ENCODE data around the gene KRT23. TPM values are rescaled to one million over a fixed set of nuclear protein-coding genes. Genes with fewer than 3 reads are reported as not detected.

KRT23 gene, protein sequence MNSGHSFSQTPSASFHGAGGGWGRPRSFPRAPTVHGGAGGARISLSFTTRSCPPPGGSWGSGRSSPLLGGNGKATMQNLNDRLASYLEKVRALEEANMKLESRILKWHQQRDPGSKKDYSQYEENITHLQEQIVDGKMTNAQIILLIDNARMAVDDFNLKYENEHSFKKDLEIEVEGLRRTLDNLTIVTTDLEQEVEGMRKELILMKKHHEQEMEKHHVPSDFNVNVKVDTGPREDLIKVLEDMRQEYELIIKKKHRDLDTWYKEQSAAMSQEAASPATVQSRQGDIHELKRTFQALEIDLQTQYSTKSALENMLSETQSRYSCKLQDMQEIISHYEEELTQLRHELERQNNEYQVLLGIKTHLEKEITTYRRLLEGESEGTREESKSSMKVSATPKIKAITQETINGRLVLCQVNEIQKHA
- total RNA-seq (2022; extraction: Qiagen RNA extraction): 0.08 to 0.14 TPM (median 0.10 TPM) in 3 of 5 replicates, not detected in the others

DNA sequence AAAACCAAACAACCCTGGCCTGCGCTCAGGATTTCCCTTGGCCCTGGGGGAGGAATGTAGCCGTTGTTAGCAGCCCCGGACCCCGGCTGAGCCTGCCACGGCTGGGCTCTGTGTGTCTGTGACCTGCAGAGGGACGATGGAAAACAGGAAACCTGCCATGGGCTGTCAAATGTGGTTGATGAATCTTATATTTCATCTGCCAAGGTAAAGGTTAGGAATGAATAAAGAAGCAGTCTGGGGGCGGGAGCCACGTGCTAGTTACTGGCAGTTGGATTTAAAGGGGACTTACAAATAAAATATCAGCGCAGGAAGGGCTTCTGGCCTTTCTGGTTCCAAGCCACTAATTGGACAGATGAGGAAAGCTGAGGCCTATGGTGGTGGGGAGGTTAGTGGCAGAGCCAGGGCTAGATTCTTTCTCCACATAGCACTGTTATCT is at the start of gene KRT23:
KRT23 (minus strand) TSS at position 263 of the 436 bp plus-strand sequence. CDS start 1,043 bp downstream, outside the sequence.

DNA sequence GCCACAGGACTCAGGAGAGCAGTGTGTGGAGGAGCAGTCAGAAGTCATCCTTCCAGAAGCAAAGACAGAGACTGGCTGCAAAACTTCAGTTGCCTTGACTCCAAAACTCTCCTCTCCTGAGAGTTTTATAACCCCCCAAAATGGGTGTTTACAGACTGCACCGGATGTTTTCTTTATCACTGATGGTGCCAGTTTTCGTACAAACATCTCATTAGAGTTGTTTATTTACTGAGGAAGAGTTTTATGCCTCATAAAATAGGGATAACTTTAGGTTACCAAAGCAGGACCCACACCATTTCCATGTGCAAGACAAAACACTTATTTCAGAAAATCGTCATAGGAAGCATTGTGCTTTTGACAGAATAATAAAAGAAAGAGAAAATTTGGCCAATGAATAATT is 46.8 kb upstream of the KRT23 start, which contains the start of gene KRT40:
KRT40 (minus strand) TSS at position 101 of the 400 bp plus-strand sequence; CDS start at position 48, 53 bp downstream.

DNA sequence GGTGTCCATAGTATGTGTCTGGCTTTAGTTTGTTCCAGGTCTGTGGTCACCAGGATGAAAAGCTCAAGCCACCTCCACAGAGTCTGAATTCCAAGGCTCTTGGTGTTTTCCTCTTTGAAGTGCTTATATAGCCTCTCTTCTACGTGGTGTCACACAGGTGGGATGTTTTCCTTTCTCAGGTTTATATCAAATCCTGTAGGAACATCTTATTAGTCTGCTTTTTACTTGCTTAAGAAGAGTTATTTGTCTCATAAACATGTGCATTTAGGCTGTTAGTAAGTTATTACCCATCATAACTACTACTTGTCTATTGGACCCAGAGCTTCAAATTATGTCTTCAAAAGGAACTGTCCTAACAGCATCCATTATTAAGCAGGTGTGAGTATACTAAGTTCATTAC is 29.4 kb upstream of the KRT23 start, which contains the start of gene KRT39:
KRT39 (minus strand) TSS at position 101 of the 400 bp plus-strand sequence; CDS start at position 9, 92 bp downstream.

DNA sequence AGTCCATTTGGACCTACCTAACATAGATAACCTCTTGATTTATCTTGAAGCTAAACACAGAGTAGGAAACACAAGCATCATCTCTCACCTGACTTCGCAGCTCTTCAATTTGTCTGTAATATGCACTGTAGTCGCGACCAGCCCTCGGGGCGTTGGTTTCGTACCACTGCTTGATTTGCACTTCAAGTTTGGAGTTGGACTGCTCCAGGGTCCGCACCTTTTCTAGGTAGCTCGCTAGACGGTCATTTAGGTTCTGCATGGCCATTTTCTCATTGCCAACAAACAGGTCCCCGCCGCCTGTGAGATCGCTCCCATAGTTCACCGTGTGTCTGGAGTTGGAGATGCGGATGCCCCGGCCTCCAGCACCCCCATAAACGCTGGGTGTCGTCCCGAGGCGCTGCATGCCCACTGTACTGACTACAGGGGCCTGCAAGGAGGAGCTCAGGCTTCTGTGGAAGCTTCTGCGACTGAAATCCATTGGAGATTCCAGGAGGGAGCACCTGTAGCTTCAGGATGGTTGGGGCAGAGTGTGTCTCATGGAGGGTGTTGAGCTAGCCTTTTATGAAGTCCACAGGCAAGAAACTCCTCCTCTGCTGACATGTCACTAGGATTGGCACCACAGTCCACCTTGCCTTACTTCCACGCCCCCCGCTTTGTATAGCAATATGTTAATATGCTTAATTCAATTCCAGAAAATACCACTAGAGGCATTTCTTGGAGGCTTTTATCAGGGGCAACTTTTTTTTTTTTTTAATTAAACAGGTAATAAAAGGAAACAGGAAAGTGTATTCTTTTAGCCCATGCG is 52.5 kb downstream of the KRT23 start, which contains the start of gene KRT20:
KRT20 (minus strand) TSS at position 535 of the 805 bp plus-strand sequence; CDS start at position 478, 57 bp downstream.

Other genes with a start within 250 kb of the KRT23 start
- not detected in 5 replicates for gene KRT24, start 233.9 kb downstream of the KRT23 start, total RNA-seq (2022; extraction: Qiagen RNA extraction)
- gene KRT25, start 182.3 kb downstream of the KRT23 start, total RNA-seq (2022; extraction: Qiagen RNA extraction): not detected in 5 replicates
- gene KRT26, start 165.4 kb downstream of the KRT23 start, total RNA-seq (2022; extraction: Qiagen RNA extraction): not detected in 5 replicates
- gene KRT27, start 155.1 kb downstream of the KRT23 start, total RNA-seq (2022; extraction: Qiagen RNA extraction): not detected in 5 replicates
- gene KRT28, start 137.7 kb downstream of the KRT23 start, total RNA-seq (2022; extraction: Qiagen RNA extraction): not detected in 5 replicates
- gene KRT10, start 115.0 kb downstream of the KRT23 start, total RNA-seq (2022; extraction: Qiagen RNA extraction): 79.3 to 132 TPM (median 110 TPM) in 5 replicates
- gene KRT12, start 70.4 kb downstream of the KRT23 start, total RNA-seq (2022; extraction: Qiagen RNA extraction): not detected in 5 replicates
- gene KRT20, start 52.4 kb downstream of the KRT23 start, total RNA-seq (2022; extraction: Qiagen RNA extraction): 0.18 to 0.28 TPM (median 0.26 TPM) in 5 replicates
- not detected in 5 replicates for gene KRT39, start 29.3 kb upstream of the KRT23 start, total RNA-seq (2022; extraction: Qiagen RNA extraction)
- gene KRT40, start 46.7 kb upstream of the KRT23 start, total RNA-seq (2022; extraction: Qiagen RNA extraction): not detected in 5 replicates
- not detected in 5 replicates for gene KRTAP3-3, start 56.5 kb upstream of the KRT23 start, total RNA-seq (2022; extraction: Qiagen RNA extraction)
- gene KRTAP3-2, start 62.3 kb upstream of the KRT23 start, total RNA-seq (2022; extraction: Qiagen RNA extraction): 0.20 to 0.42 TPM (median 0.34 TPM) in 5 replicates
- 0.18 TPM in 1 of 5 replicates, not detected in the others for gene KRTAP3-1, start 71.5 kb upstream of the KRT23 start, total RNA-seq (2022; extraction: Qiagen RNA extraction)
- not detected in 5 replicates for gene KRTAP1-5, start 89.6 kb upstream of the KRT23 start, total RNA-seq (2022; extraction: Qiagen RNA extraction)
- not detected in 5 replicates for gene KRTAP1-4, start 92.5 kb upstream of the KRT23 start, total RNA-seq (2022; extraction: Qiagen RNA extraction)
- not detected in 5 replicates for gene KRTAP1-3, start 97.2 kb upstream of the KRT23 start, total RNA-seq (2022; extraction: Qiagen RNA extraction)
- gene KRTAP1-1, start 103.8 kb upstream of the KRT23 start, total RNA-seq (2022; extraction: Qiagen RNA extraction): not detected in 5 replicates
- gene KRTAP2-1, start 109.7 kb upstream of the KRT23 start, total RNA-seq (2022; extraction: Qiagen RNA extraction): not detected in 5 replicates
- not detected in 5 replicates for gene KRTAP2-2, start 117.6 kb upstream of the KRT23 start, total RNA-seq (2022; extraction: Qiagen RNA extraction)
- gene KRTAP2-3, start 122.5 kb upstream of the KRT23 start, total RNA-seq (2022; extraction: Qiagen RNA extraction): 0.11 to 0.18 TPM (median 0.17 TPM) in 3 of 5 replicates, not detected in the others
- gene KRTAP2-4, start 128.2 kb upstream of the KRT23 start, total RNA-seq (2022; extraction: Qiagen RNA extraction): not detected in 5 replicates
- not detected in 5 replicates for gene KRTAP4-7, start 146.5 kb upstream of the KRT23 start, total RNA-seq (2022; extraction: Qiagen RNA extraction)
- 0.10 TPM in 1 of 5 replicates, not detected in the others for gene KRTAP4-8, start 160.5 kb upstream of the KRT23 start, total RNA-seq (2022; extraction: Qiagen RNA extraction)
- gene KRTAP4-16, start 164.6 kb upstream of the KRT23 start, total RNA-seq (2022; extraction: Qiagen RNA extraction): not detected in 5 replicates
- gene KRTAP4-9, start 167.7 kb upstream of the KRT23 start, total RNA-seq (2022; extraction: Qiagen RNA extraction): not detected in 5 replicates
- gene KRTAP4-11, start 180.7 kb upstream of the KRT23 start, total RNA-seq (2022; extraction: Qiagen RNA extraction): not detected in 5 replicates
- 0.07 TPM in 1 of 5 replicates, not detected in the others for gene KRTAP4-12, start 186.5 kb upstream of the KRT23 start, total RNA-seq (2022; extraction: Qiagen RNA extraction)
- not detected in 5 replicates for gene KRTAP4-6, start 202.9 kb upstream of the KRT23 start, total RNA-seq (2022; extraction: Qiagen RNA extraction)
- not detected in 5 replicates for gene KRTAP4-5, start 212.2 kb upstream of the KRT23 start, total RNA-seq (2022; extraction: Qiagen RNA extraction)
- not detected in 5 replicates for gene KRTAP4-4, start 223.1 kb upstream of the KRT23 start, total RNA-seq (2022; extraction: Qiagen RNA extraction)
- not detected in 5 replicates for gene KRTAP4-3, start 230.6 kb upstream of the KRT23 start, total RNA-seq (2022; extraction: Qiagen RNA extraction)
- not detected in 5 replicates for gene KRTAP4-2, start 240.6 kb upstream of the KRT23 start, total RNA-seq (2022; extraction: Qiagen RNA extraction)
- gene KRTAP4-1, start 247.3 kb upstream of the KRT23 start, total RNA-seq (2022; extraction: Qiagen RNA extraction): 0.09 to 0.40 TPM (median 0.24 TPM) in 4 of 5 replicates, not detected in the other